ENCODE data around the gene ZNF574. TPM values are rescaled to one million over a fixed set of nuclear protein-coding genes. Genes with fewer than 3 reads are reported as not detected.

ZNF574 gene
- polyA plus RNA-seq, 1 donor from 2014 or later = 24.8 TPM

- Mint-ChIP-seq H3K4me1 (peaks cover 41 to 70% (median 67%) of the 10 kb centered on the region in 3 donors), H3K4me3 (peak overlapping the region in 3 of 4 donors; percentile 31 to 93 (median 91)), H3K27ac (peak overlapping the region; percentile 88 to 97 (median 96)), H3K9me3 (no peaks in the 10 kb centered on the region), H3K36me3 (no peaks in the 10 kb centered on the region), H3K27me3 (no peaks in the 10 kb centered on the region)
These were observed 39.3 kb downstream of the ZNF574 start for GRCh38 chr19:42115219-42115618.

- peak overlapping the region in 3 of 4 donors; percentile 31 to 38 (median 36) for H3K4me3 Mint-ChIP-seq
- peak overlapping the region; percentile 88 to 97 (median 96) for H3K27ac Mint-ChIP-seq
- no peaks in the 10 kb centered on the region for H3K36me3 Mint-ChIP-seq
- H3K4me1 Mint-ChIP-seq = peaks cover 44 to 70% (median 64%) of the 10 kb centered on the region in 3 donors
- no peaks in the 10 kb centered on the region for H3K27me3 Mint-ChIP-seq
- no peaks in the 10 kb centered on the region for H3K9me3 Mint-ChIP-seq
These were observed 39.7 kb downstream of the ZNF574 start for GRCh38 chr19:42115705-42116104.

GRCh38 chr19:42116308-42117075 is 40.5 kb downstream of the ZNF574 start:
- no peaks in the 10 kb centered on the region for H3K36me3 Mint-ChIP-seq
- H3K27me3 Mint-ChIP-seq = no peaks in the 10 kb centered on the region
- no peaks in the 10 kb centered on the region for H3K9me3 Mint-ChIP-seq
- peak overlapping the region; percentile 88 to 97 (median 96) for H3K27ac Mint-ChIP-seq
- peak overlapping the region in 3 of 4 donors; percentile 31 to 56 (median 41) for H3K4me3 Mint-ChIP-seq
- peaks cover 45 to 68% (median 58%) of the 10 kb centered on the region in 3 donors for H3K4me1 Mint-ChIP-seq

- H3K36me3 Mint-ChIP-seq = no peaks in the 10 kb centered on the region
- H3K4me3 Mint-ChIP-seq = peak overlapping the region in 1 of 4 donors; percentile 41
- peaks cover 45 to 67% (median 58%) of the 10 kb centered on the region in 3 donors for H3K4me1 Mint-ChIP-seq
- H3K27me3 Mint-ChIP-seq = no peaks in the 10 kb centered on the region
- H3K9me3 Mint-ChIP-seq = no peaks in the 10 kb centered on the region
- peak overlapping the region in 2 of 3 donors; percentile 71 to 88 for H3K27ac Mint-ChIP-seq
These were observed 41.1 kb downstream of the ZNF574 start for GRCh38 chr19:42117076-42117475.

GRCh38 chr19:42120276-42120980 is 44.5 kb downstream of the ZNF574 start:
- Mint-ChIP-seq H3K36me3 (peaks cover 5% of the 10 kb centered on the region), H3K9me3 (no peaks in the 10 kb centered on the region), H3K4me1 (peaks cover 38 to 69% (median 59%) of the 10 kb centered on the region in 3 donors), H3K27me3 (no peaks in the 10 kb centered on the region), H3K27ac (peak overlapping the region; percentile 25 to 95 (median 95)), H3K4me3 (peak overlapping the region in 3 of 4 donors; percentile 64 to 83 (median 71))

GRCh38 chr19:42121036-42121621 is 45.2 kb downstream of the ZNF574 start:
- peak overlapping the region; percentile 25 to 98 (median 95) for H3K27ac Mint-ChIP-seq
- peak overlapping the region; percentile 16 to 87 (median 74) for H3K4me3 Mint-ChIP-seq
- H3K36me3 Mint-ChIP-seq = peaks cover 8% of the 10 kb centered on the region
- H3K4me1 Mint-ChIP-seq = peaks cover 36 to 68% (median 58%) of the 10 kb centered on the region in 3 donors
- H3K9me3 Mint-ChIP-seq = no peaks in the 10 kb centered on the region
- no peaks in the 10 kb centered on the region for H3K27me3 Mint-ChIP-seq

- Mint-ChIP-seq H3K4me1 (peaks cover 36 to 66% (median 60%) of the 10 kb centered on the region in 3 donors), H3K4me3 (peak overlapping the region; percentile 60 to 87 (median 74)), H3K36me3 (peaks cover 8% of the 10 kb centered on the region)
These were observed 45.7 kb downstream of the ZNF574 start for GRCh38 chr19:42121656-42122069.

GRCh38 chr19:42122691-42123607 is 47.0 kb downstream of the ZNF574 start:
- Mint-ChIP-seq H3K27me3 (no peaks in the 10 kb centered on the region), H3K4me1 (peaks cover 41 to 65% (median 62%) of the 10 kb centered on the region in 3 donors), H3K27ac (peak overlapping the region; percentile 25 to 98 (median 95)), H3K36me3 (peaks cover 9% of the 10 kb centered on the region), H3K9me3 (no peaks in the 10 kb centered on the region), H3K4me3 (peak overlapping the region; percentile 74 to 91 (median 79))

More at GRCh38 chr19:42121656-42122069, 45.7 kb downstream of the ZNF574 start:
- Mint-ChIP-seq H3K27ac (peak overlapping the region; percentile 25 to 98 (median 95)), H3K27me3 (no peaks in the 10 kb centered on the region), H3K9me3 (no peaks in the 10 kb centered on the region)

- H3K27me3 Mint-ChIP-seq = no peaks in the 10 kb centered on the region
- peaks cover 12% of the 10 kb centered on the region for H3K36me3 Mint-ChIP-seq
- H3K9me3 Mint-ChIP-seq = no peaks in the 10 kb centered on the region
- H3K4me1 Mint-ChIP-seq = peaks cover 42 to 64% (median 62%) of the 10 kb centered on the region in 3 donors
- peak overlapping the region; percentile 55 to 79 (median 76) for H3K4me3 Mint-ChIP-seq
- H3K27ac Mint-ChIP-seq = peak overlapping the region; percentile 25 to 98 (median 95)
These were observed 47.8 kb downstream of the ZNF574 start for GRCh38 chr19:42123765-42124164.

- Mint-ChIP-seq H3K4me3 (peak overlapping the region; percentile 21 to 79 (median 65)), H3K9me3 (no peaks in the 10 kb centered on the region), H3K27me3 (no peaks in the 10 kb centered on the region), H3K36me3 (peaks cover 16% of the 10 kb centered on the region), H3K4me1 (peaks cover 46 to 67% (median 65%) of the 10 kb centered on the region in 3 donors), H3K27ac (peak overlapping the region; percentile 38 to 98 (median 64))
These were observed 48.5 kb downstream of the ZNF574 start for GRCh38 chr19:42124386-42124901.

- Mint-ChIP-seq H3K36me3 (peaks cover 16% of the 10 kb centered on the region), H3K27me3 (no peaks in the 10 kb centered on the region), H3K4me1 (peaks cover 43 to 73% (median 66%) of the 10 kb centered on the region in 3 donors), H3K9me3 (no peaks in the 10 kb centered on the region), H3K4me3 (peak overlapping the region in 3 of 4 donors; percentile 30 to 92 (median 81)), H3K27ac (peak overlapping the region; percentile 21 to 98 (median 64))
These were observed 49.6 kb downstream of the ZNF574 start for GRCh38 chr19:42125536-42125935.

GRCh38 chr19:42126574-42126973 is 50.6 kb downstream of the ZNF574 start:
- Mint-ChIP-seq H3K4me3 (peak overlapping the region; percentile 30 to 92 (median 72)), H3K27me3 (no peaks in the 10 kb centered on the region), H3K4me1 (peaks cover 37 to 70% (median 67%) of the 10 kb centered on the region in 3 donors), H3K27ac (peak overlapping the region; percentile 11 to 85 (median 64)), H3K36me3 (peaks cover 16% of the 10 kb centered on the region), H3K9me3 (no peaks in the 10 kb centered on the region)

GRCh38 chr19:42129399-42130253 is 53.7 kb downstream of the ZNF574 start:
- no peaks in the 10 kb centered on the region for H3K9me3 Mint-ChIP-seq

More at GRCh38 chr19:42129399-42130253, 53.7 kb downstream of the ZNF574 start:
- Mint-ChIP-seq H3K27me3 (no peaks in the 10 kb centered on the region), H3K4me3 (peak overlapping the region; percentile 84 to 99 (median 94)), H3K4me1 (peaks cover 25 to 59% (median 54%) of the 10 kb centered on the region in 3 donors), H3K27ac (peak overlapping the region; percentile 64 to 89 (median 89)), H3K36me3 (peaks cover 14% of the 10 kb centered on the region)

Data from IgD-negative memory B cell (primary cell).